A549 (cell line): ENCODE measurements around the gene NPAS1.
"Not testable (repeated sequence)": the region's sequence is repeated elsewhere in the genome, so short reads cannot be mapped to it uniquely, and the experiment has no call there.

Experiments
- EP300 ChIP-seq, 2 experiments: fragments of >200 bp; sonication (Bioruptor Twin); formaldehyde crosslinking; IDR thresholded peaks; 2 replicates in 1 of 2; 3 replicates in 1 of 2; pipeline ENCODE4 v1.6.1; 2016 to 2017
- ESRRA ChIP-seq: fragments of 150-350 bp; IDR thresholded peaks from 2 replicates; pipeline ENCODE4 v1.6.1; 2014; ENCODE audit warnings: mild to moderate bottlenecking, low read length, borderline replicate concordance
- HDAC2 ChIP-seq: fragments of 200-600 bp; sonication (generic); IDR thresholded peaks from 2 replicates; pipeline ENCODE4 v1.6.1; 2016
- TF ChIP-seq, protein P1 (sequence below): IDR thresholded peaks from 2 replicates; pipeline ENCODE4 v1.6.1; 2012
- TF ChIP-seq, protein P2 (sequence below): fragments of 250-450 bp; sonication (Bioruptor Pico); IDR thresholded peaks from 2 replicates; pipeline ENCODE4 v1.5.0; 2021; ENCODE audit warnings: mild to moderate bottlenecking, moderate library complexity, borderline replicate concordance
- TF ChIP-seq, protein P3 (sequence below): fragments of >200 bp; sonication (Bioruptor Twin); formaldehyde crosslinking; IDR thresholded peaks from 3 replicates; pipeline ENCODE4 v1.5.1; 2016

DNA sequence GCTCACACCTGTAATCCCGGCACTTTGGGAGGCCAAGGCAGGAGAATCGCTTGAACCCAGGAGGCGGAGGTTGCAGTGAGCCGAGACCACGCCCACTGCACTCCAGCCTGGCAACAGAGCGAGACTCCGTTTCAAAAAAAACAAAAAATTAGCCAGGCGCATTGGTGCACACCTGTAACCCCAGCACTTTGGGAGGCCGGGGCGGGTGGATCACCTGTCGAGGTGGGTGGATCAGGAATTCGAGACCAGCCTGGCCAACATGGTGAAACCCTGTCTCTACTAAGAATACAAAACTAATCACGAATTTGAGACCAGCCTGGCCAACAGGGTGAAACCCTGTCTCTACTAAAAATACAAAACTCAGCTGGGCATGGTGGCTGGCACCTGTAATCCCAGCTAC, 58.7 kb downstream of the NPAS1 start:
- TF ChIP-seq, protein P1, sequence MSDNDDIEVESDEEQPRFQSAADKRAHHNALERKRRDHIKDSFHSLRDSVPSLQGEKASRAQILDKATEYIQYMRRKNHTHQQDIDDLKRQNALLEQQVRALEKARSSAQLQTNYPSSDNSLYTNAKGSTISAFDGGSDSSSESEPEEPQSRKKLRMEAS = not testable (repeated sequence)
- not testable (repeated sequence) for TF ChIP-seq ESRRA; HDAC2; EP300 (IDR thresholded peaks at IDR 0.05)
- TF ChIP-seq, protein P2, sequence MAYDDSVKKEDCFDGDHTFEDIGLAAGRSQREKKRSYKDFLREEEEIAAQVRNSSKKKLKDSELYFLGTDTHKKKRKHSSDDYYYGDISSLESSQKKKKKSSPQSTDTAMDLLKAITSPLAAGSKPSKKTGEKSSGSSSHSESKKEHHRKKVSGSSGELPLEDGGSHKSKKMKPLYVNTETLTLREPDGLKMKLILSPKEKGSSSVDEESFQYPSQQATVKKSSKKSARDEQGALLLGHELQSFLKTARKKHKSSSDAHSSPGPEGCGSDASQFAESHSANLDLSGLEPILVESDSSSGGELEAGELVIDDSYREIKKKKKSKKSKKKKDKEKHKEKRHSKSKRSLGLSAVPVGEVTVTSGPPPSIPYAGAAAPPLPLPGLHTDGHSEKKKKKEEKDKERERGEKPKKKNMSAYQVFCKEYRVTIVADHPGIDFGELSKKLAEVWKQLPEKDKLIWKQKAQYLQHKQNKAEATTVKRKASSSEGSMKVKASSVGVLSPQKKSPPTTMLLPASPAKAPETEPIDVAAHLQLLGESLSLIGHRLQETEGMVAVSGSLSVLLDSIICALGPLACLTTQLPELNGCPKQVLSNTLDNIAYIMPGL (CRISPR knock-in tag) = not testable (repeated sequence)
- TF ChIP-seq, protein P3, sequence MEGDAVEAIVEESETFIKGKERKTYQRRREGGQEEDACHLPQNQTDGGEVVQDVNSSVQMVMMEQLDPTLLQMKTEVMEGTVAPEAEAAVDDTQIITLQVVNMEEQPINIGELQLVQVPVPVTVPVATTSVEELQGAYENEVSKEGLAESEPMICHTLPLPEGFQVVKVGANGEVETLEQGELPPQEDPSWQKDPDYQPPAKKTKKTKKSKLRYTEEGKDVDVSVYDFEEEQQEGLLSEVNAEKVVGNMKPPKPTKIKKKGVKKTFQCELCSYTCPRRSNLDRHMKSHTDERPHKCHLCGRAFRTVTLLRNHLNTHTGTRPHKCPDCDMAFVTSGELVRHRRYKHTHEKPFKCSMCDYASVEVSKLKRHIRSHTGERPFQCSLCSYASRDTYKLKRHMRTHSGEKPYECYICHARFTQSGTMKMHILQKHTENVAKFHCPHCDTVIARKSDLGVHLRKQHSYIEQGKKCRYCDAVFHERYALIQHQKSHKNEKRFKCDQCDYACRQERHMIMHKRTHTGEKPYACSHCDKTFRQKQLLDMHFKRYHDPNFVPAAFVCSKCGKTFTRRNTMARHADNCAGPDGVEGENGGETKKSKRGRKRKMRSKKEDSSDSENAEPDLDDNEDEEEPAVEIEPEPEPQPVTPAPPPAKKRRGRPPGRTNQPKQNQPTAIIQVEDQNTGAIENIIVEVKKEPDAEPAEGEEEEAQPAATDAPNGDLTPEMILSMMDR = not testable (repeated sequence)
